Endodermal cell (in vitro differentiated cells): Measurements from ENCODE around the gene MRPS34. TPM values are rescaled to one million over a fixed set of nuclear protein-coding genes. Genes with fewer than 3 reads are reported as not detected.

Source experiments
- DNase-seq: peaks from one replicate; pipeline ENCODE4 v3.0.0-alpha.2; 2017
- H3K27ac ChIP-seq: 2 replicates; pipeline ENCODE4 v1.5.1; 2013; ENCODE audit warnings: mild to moderate bottlenecking, low read depth, low read length, moderate library complexity
- H3K27me3 ChIP-seq: 2 replicates; pipeline ENCODE4 v1.6.1; 2013; ENCODE audit warnings: mild to moderate bottlenecking, low read length, moderate library complexity; ENCODE audit not compliant: insufficient read depth, control insufficient read depth, poor library complexity, severe bottlenecking
- H3K36me3 ChIP-seq: 2 replicates; pipeline ENCODE4 v1.7.0; 2013; ENCODE audit warnings: mild to moderate bottlenecking, low read length, moderate library complexity; ENCODE audit not compliant: control insufficient read depth, insufficient read depth
- H3K4me1 ChIP-seq: one replicate; pipeline ENCODE4 v1.7.0; 2013; ENCODE audit warnings: low read length; ENCODE audit not compliant: control insufficient read depth, insufficient read depth
- H3K4me3 ChIP-seq: 2 replicates; pipeline ENCODE4 v1.5.1; 2013; ENCODE audit warnings: mild to moderate bottlenecking, low read length, moderate library complexity
- H3K9ac ChIP-seq: 2 replicates; pipeline ENCODE4 v1.6.1; 2013; ENCODE audit warnings: mild to moderate bottlenecking, low read length, moderate library complexity; ENCODE audit not compliant: poor library complexity, severe bottlenecking; ENCODE audit errors: extremely low read depth
- H3K9me3 ChIP-seq: 2 replicates; pipeline ENCODE4 v1.6.1; 2013; ENCODE audit warnings: mild to moderate bottlenecking, low read length, moderate library complexity; ENCODE audit not compliant: control insufficient read depth
- H3K27ac Mint-ChIP-seq: 2 replicates; pipeline ENCODE4 v1.8.0; 2020; ENCODE audit warnings: mixed read lengths
- H3K27me3 Mint-ChIP-seq: 2 replicates; pipeline ENCODE4 v1.8.0; 2021; ENCODE audit warnings: mild to moderate bottlenecking, mixed read lengths; ENCODE audit not compliant: insufficient read depth
- H3K36me3 Mint-ChIP-seq: 2 replicates; pipeline ENCODE4 v1.8.0; 2020; ENCODE audit warnings: low read depth, mixed read lengths
- H3K4me1 Mint-ChIP-seq: 2 replicates; pipeline ENCODE4 v1.8.0; 2020; ENCODE audit warnings: mixed read lengths
- H3K4me3 Mint-ChIP-seq: 2 replicates; pipeline ENCODE4 v1.8.0; 2020; ENCODE audit warnings: mild to moderate bottlenecking, moderate library complexity, mixed read lengths
- H3K9me3 Mint-ChIP-seq: 2 replicates; pipeline ENCODE4 v1.8.0; 2020; ENCODE audit warnings: mild to moderate bottlenecking, mixed read lengths
- CTCF ChIP-seq: fragments of 200-600 bp; sonication (generic); conservative IDR thresholded peaks from 2 replicates; pipeline ENCODE4 v1.5.0; 2021; ENCODE audit warnings: antibody characterized with exemption, mild to moderate bottlenecking
- WGBS, 2 experiments: methylation state at CpG; one replicate each; pipeline versions ENCODE4 v1.1.5 to v1.1.7; 2013; ENCODE audit warnings: missing lambda C conversion rate in 2 of 2, mixed read lengths in 1 of 2; ENCODE audit not compliant: insufficient coverage in 1 of 2, insufficient read length in 1 of 2; 5-methylcytosine and 5-hydroxymethylcytosine counted together
- total RNA-seq, 2 donors: library from RNA; stranded (reverse); fragmentation: NEBNext Ultra II Directional in 1 of 2; extraction: Animal tissue kit (Norgen Biotek cat#: 25700) in 1 of 2; gene quantifications; 2 replicates in 1 of 2; 3 replicates in 1 of 2; pipeline ENCODE4 v1.2.1, GENCODE V29; 2021

MRPS34 gene
- total RNA-seq, 2 donors from 2014 or later = 137 to 164 TPM

GRCh38 chr16:1820096-1820945 is 47.4 kb upstream of the MRPS34 start:
- no peaks in the 10 kb centered on the region for H3K9me3 ChIP-seq
- no peak overlapping the region for H3K27ac Mint-ChIP-seq
- no peak for TF ChIP-seq CTCF
- no peaks in the 10 kb centered on the region for H3K27me3 Mint-ChIP-seq
- peak; percentile 26 for DNase-seq
- H3K36me3 Mint-ChIP-seq = peaks cover 24% of the 10 kb centered on the region
- no peak overlapping the region for H3K9ac ChIP-seq
- 94% methylated on average over 12 to 25 of the region's 25 CpGs for WGBS, 2 experiments
- H3K27ac ChIP-seq = no peak overlapping the region
- no peaks in the 10 kb centered on the region for H3K27me3 ChIP-seq
- H3K4me3 ChIP-seq = no peak overlapping the region
- peaks cover 23% of the 10 kb centered on the region for H3K36me3 ChIP-seq
- no peaks in the 10 kb centered on the region for H3K4me1 ChIP-seq
- no peak overlapping the region for H3K4me3 Mint-ChIP-seq
- peaks cover 1% of the 10 kb centered on the region for H3K4me1 Mint-ChIP-seq
- no peaks in the 10 kb centered on the region for H3K9me3 Mint-ChIP-seq

GRCh38 chr16:1819611-1820010 is 46.7 kb upstream of the MRPS34 start:
- Histone ChIP-seq H3K27ac (no peak overlapping the region), H3K27me3 (no peaks in the 10 kb centered on the region), H3K4me3 (no peak overlapping the region), H3K9ac (no peak overlapping the region), H3K36me3 (peaks cover 28% of the 10 kb centered on the region), H3K4me1 (no peaks in the 10 kb centered on the region), H3K9me3 (no peaks in the 10 kb centered on the region)
- peaks cover 29% of the 10 kb centered on the region for H3K36me3 Mint-ChIP-seq
- no peak for TF ChIP-seq CTCF
- no peak overlapping the region for H3K4me3 Mint-ChIP-seq
- peaks cover 1% of the 10 kb centered on the region for H3K4me1 Mint-ChIP-seq
- no peak for DNase-seq
- H3K9me3 Mint-ChIP-seq = no peaks in the 10 kb centered on the region
- 94 to 95% methylated on average over 11 to 15 of the region's 15 CpGs for WGBS, 2 experiments
- peak overlapping the region; percentile 65 for H3K27ac Mint-ChIP-seq
- H3K27me3 Mint-ChIP-seq = no peaks in the 10 kb centered on the region

- Histone ChIP-seq H3K4me3 (no peak overlapping the region), H3K27ac (no peak overlapping the region), H3K9me3 (no peaks in the 10 kb centered on the region), H3K9ac (no peak overlapping the region), H3K27me3 (no peaks in the 10 kb centered on the region), H3K36me3 (peaks cover 28% of the 10 kb centered on the region), H3K4me1 (no peaks in the 10 kb centered on the region)
- H3K4me3 Mint-ChIP-seq = no peak overlapping the region
- DNase-seq = peak; percentile 13
- peaks cover 1% of the 10 kb centered on the region for H3K4me1 Mint-ChIP-seq
- no peaks in the 10 kb centered on the region for H3K27me3 Mint-ChIP-seq
- no peak for TF ChIP-seq CTCF
- H3K36me3 Mint-ChIP-seq = peaks cover 32% of the 10 kb centered on the region
- no peaks in the 10 kb centered on the region for H3K9me3 Mint-ChIP-seq
- 92 to 95% methylated on average over 24 to 35 of the region's 35 CpGs for WGBS, 2 experiments
- peak overlapping the region; percentile 65 for H3K27ac Mint-ChIP-seq
Observed at GRCh38 chr16:1818873-1819525, 46.1 kb upstream of the MRPS34 start.
